Dermis microvascular lymphatic vessel endothelial cell (primary cell): Measurements from ENCODE around the gene TIMM21. TPM values are rescaled to one million over a fixed set of nuclear protein-coding genes. Genes with fewer than 3 reads are reported as not detected.

ENCODE experiments used
- DNase-seq, 2 donors: peaks; one replicate each; pipeline versions ENCODE4 v3.0.0 to v3.0.0-alpha.2; 2010; ENCODE audit warnings: low read depth in 2 of 2
- total RNA-seq: library from RNA; depleted of rRNA; stranded (reverse); fragments of >200 nt; gene quantifications from 2 replicates; pipeline ENCODE4 v1.2.1, GENCODE V29; 2014

The TIMM21 gene
- total RNA-seq, 1 donor from 2014 or later: 19.6 TPM

- DNase-seq: no peak
These were observed 43.3 kb downstream of the TIMM21 start for GRCh38 chr18:74191577-74191976.

GRCh38 chr18:74194691-74195090, 46.4 kb downstream of the TIMM21 start:
- DNase-seq: no peak

- DNase-seq: peak; percentile 48 to 71
These were observed 48.1 kb downstream of the TIMM21 start for GRCh38 chr18:74196220-74197119.

- DNase-seq: no peak
These were observed 49.5 kb downstream of the TIMM21 start for GRCh38 chr18:74197705-74198341.

GRCh38 chr18:74198453-74198852, 50.1 kb downstream of the TIMM21 start:
- no peak for DNase-seq

- DNase-seq: no peak
These were observed 52.5 kb downstream of the TIMM21 start for GRCh38 chr18:74200780-74201179.

GRCh38 chr18:74203811-74204210, 55.5 kb downstream of the TIMM21 start:
- DNase-seq: no peak

GRCh38 chr18:74204526-74205152, 56.3 kb downstream of the TIMM21 start:
- DNase-seq: peak in 1 of 2 donors; percentile 6

Other genes with a start within 250 kb of the TIMM21 start
- 0.13 TPM in 2 replicates for gene FBXO15, start 689 bp upstream of the TIMM21 start, total RNA-seq
- gene CYB5A, start 143.4 kb downstream of the TIMM21 start, total RNA-seq: 32.3 and 34.0 TPM in 2 replicates
- gene C18orf63, start 167.3 kb downstream of the TIMM21 start, total RNA-seq: not detected in 2 replicates